ENCODE measurements around the gene CCDC15. TPM values are rescaled to one million over a fixed set of nuclear protein-coding genes. Genes with fewer than 3 reads are reported as not detected.
A peak's percentile ranks its signal among the peaks of the same experiment; 100 is the strongest.
"Not testable (repeated sequence)": the region's sequence is repeated elsewhere in the genome, so short reads cannot be mapped to it uniquely, and the experiment has no call there.

Gene CCDC15
- total RNA-seq, 1 donor from 2014 or later, result 3.3 TPM

DNA sequence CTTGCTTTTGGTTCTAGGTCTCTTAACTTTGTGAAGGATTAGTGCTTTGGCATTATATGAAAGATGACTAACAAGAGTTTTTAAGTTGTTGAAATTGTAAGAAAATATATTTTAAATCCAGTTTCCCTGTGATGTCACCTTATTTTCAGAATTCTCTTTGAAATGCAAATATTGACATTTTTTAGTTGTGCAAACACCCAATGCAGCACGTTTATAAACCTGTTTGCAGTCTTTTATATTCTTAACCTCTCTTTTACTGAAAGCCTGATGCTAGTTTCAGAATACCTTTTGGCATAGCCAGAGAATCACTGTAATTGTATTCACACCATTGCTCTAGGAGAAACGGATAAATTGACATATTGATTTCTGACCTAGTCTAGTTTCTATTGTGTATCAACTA, 66.3 kb downstream of the CCDC15 start:
- TF ChIP-seq, protein P1, sequence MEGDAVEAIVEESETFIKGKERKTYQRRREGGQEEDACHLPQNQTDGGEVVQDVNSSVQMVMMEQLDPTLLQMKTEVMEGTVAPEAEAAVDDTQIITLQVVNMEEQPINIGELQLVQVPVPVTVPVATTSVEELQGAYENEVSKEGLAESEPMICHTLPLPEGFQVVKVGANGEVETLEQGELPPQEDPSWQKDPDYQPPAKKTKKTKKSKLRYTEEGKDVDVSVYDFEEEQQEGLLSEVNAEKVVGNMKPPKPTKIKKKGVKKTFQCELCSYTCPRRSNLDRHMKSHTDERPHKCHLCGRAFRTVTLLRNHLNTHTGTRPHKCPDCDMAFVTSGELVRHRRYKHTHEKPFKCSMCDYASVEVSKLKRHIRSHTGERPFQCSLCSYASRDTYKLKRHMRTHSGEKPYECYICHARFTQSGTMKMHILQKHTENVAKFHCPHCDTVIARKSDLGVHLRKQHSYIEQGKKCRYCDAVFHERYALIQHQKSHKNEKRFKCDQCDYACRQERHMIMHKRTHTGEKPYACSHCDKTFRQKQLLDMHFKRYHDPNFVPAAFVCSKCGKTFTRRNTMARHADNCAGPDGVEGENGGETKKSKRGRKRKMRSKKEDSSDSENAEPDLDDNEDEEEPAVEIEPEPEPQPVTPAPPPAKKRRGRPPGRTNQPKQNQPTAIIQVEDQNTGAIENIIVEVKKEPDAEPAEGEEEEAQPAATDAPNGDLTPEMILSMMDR (conservative IDR thresholded peaks at IDR 0.05; ENCODE audit: low read depth, low read length), result no peak

GRCh38 chr11:125022551-125022950, 68.5 kb downstream of the CCDC15 start:
- DNase-seq (ENCODE audit: low read depth), result no peak
- no peak overlapping the region for H3K4me3 ChIP-seq (ENCODE audit: low read depth, low read length)
- TF ChIP-seq, protein P1 (conservative IDR thresholded peaks at IDR 0.05; ENCODE audit: low read depth, low read length), result no peak

More for the DNA sequence above, 66.3 kb downstream of the CCDC15 start:
- no peak overlapping the region for H3K4me3 ChIP-seq (ENCODE audit: low read depth, low read length)
- DNase-seq (ENCODE audit: low read depth), result no peak

DNA sequence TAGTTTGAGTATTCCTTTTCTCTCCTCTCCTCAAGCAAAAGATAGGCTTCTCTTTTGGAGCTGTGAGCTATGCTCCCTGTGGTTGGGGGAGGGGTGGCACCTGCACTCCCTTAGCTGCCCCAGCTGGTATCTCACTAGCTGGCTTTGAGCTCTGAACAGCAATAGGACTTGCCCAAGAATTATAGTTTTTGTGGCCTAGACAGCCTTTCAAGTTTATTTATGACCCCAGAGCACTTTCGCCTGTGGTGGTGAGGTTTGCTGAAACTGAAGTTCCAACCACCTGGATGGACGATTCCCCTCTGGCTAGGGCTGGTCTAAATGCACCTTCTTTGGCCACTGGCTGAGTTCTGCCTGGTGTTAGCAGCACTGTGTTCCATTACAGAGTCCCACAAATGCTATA, 72.0 kb downstream of the CCDC15 start:
- no peak for DNase-seq (ENCODE audit: low read depth)
- H3K4me3 ChIP-seq (ENCODE audit: low read depth, low read length), result no peak overlapping the region
- TF ChIP-seq, protein P1 (conservative IDR thresholded peaks at IDR 0.05; ENCODE audit: low read depth, low read length), result no peak

DNA sequence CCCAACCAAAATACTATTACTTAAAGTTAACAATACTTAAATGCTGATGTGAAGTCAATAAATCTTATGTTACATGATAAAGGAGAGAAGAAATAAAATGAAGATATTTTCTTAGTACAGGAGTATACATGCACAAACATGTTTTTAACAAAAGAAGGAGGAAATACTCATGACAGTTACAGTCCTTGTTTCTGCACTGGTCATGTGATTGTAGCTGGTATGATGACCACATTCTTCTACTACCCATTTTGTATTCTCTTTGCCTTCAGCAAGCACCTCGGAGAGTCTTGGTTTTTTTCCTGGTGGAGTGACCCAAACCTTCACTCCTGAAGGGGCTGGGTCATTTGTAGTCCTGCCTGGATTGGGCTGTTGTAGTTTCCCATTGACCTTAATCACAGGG, 75.4 kb downstream of the CCDC15 start:
- DNase-seq (ENCODE audit: low read depth); H3K4me3 ChIP-seq (ENCODE audit: low read depth, low read length): not testable (repeated sequence)

DNA sequence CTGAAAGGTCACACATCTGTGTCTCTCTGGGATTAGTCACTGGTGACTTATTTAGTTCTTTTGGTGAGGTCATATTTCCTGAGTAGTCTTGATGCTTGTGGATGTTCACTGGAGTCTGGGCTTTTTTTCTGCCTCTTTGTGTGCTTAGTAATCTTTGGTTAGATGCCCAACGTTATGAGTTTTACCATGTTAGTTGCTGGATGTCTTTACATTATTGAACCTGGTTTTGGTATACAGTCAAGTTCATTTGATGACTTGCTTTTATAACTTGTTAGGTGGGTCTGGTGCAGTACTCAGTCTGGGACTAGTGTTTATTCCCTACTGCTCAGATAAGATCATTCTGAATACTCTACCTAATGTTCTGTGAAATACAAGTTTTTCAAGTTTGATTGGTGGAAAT, 82.9 kb downstream of the CCDC15 start:
- TF ChIP-seq, protein P1 (conservative IDR thresholded peaks at IDR 0.05; ENCODE audit: low read depth, low read length), result no peak
- H3K4me3 ChIP-seq (ENCODE audit: low read depth, low read length), result no peak overlapping the region
- peak; percentile 9 for DNase-seq (ENCODE audit: low read depth)

GRCh38 chr11:125049164-125049792, 95.3 kb downstream of the CCDC15 start:
- H3K4me3 ChIP-seq (ENCODE audit: low read depth, low read length), result no peak overlapping the region
- DNase-seq (ENCODE audit: low read depth), result no peak
- TF ChIP-seq, protein P1 (conservative IDR thresholded peaks at IDR 0.05; ENCODE audit: low read depth, low read length), result no peak

DNA sequence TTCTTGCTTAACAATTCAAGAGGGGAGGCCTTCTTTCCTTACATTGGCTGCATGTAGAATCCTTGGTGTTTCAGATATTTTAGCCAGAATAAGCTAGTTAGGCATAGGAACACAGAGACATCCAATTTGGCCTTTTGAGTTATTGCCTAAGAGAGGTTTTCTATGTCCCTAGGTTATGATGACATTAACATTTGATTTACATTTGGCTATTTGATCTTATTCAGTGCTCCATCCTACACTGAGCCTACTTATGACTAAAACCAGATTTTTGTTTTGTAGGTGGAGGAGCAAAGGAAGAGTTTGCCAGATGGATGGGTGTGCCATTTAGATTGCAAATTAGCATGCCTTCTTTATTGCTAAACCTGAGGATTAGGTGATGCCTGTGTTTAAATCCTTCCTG, 98.0 kb downstream of the CCDC15 start:
- no peak for DNase-seq (ENCODE audit: low read depth)
- TF ChIP-seq, protein P1 (conservative IDR thresholded peaks at IDR 0.05; ENCODE audit: low read depth, low read length), result no peak
- H3K4me3 ChIP-seq (ENCODE audit: low read depth, low read length), result no peak overlapping the region

All from epithelial cell of proximal tubule (primary cell).